GM18873 (cell line): ENCODE results near the gene GALNT13.

Experiments used
- ATAC-seq: cut with Tn5 transposase; IDR thresholded peaks from one replicate; pipeline ENCODE4 v1.9.1; 2021; ENCODE audit warnings: mild to moderate bottlenecking, moderate library complexity, moderate number of reproducible peaks; ENCODE audit not compliant: unreplicated experiment, low FRiP score

The GALNT13 gene

GRCh38 chr2:154097833-154098398, 226.2 kb downstream of the GALNT13 start:
- ATAC-seq, result no peak

DNA sequence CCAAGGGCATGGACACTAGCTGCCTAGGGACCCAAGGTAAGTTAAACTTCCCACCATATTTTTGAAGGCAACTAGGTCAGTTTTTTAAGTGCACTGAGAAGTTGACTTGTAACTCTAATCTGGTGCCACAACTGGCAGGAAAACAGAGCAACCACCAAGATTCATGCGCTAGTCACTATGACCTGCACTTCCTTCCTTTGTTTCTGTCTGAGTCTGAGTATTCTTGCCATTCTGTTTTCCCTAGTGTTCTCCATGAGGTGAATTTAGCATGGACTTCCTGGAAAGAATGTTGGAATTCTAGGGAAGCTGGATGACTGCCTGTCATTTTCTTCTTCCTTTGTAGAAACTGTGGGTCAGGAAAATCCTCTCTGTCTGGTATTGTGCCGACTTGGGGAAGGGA, 249.0 kb downstream of the GALNT13 start:
- ATAC-seq, result no peak

DNA sequence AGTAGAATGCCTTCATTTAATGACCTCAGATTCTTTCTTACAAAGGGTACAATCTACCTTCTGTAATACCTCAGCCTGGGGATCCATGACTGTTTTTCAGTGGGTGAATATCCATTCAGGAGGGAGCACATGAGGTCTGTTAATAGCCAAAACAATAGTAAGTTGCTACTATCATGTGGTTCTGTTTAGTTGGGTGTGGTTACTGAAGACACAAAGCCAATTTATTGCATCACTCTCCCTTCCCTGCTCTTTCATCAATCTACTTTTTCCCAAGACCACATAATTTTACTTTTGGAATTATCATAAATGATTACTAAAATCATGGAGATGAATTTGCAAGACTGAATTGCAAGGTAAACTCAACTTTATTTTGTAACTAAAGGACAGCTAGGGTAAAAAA, 254.2 kb downstream of the GALNT13 start:
- ATAC-seq, result no peak

GRCh38 chr2:154130821-154131220, 259.1 kb downstream of the GALNT13 start:
- ATAC-seq, result no peak

- no peak for ATAC-seq
Observed at GRCh38 chr2:154132827-154133226, 261.1 kb downstream of the GALNT13 start.

DNA sequence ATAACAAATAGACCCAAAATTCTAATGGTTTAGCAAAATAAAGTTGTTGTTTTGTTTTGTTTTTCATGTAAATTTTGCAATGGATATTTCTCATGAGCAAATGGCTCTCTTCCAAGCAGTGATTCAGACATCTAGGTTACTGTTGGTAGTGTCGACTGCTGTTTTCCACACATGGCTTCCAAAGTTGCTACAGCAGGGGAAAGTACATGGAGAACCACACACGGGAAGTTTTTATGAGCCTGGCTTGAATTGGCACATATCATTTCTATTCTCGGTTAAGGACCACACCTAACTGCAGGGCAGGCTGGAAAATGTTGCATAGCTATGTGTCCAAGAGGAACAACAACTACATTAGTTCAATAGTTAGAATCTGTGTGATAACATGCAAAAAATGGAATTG, 262.1 kb downstream of the GALNT13 start:
- no peak for ATAC-seq

DNA sequence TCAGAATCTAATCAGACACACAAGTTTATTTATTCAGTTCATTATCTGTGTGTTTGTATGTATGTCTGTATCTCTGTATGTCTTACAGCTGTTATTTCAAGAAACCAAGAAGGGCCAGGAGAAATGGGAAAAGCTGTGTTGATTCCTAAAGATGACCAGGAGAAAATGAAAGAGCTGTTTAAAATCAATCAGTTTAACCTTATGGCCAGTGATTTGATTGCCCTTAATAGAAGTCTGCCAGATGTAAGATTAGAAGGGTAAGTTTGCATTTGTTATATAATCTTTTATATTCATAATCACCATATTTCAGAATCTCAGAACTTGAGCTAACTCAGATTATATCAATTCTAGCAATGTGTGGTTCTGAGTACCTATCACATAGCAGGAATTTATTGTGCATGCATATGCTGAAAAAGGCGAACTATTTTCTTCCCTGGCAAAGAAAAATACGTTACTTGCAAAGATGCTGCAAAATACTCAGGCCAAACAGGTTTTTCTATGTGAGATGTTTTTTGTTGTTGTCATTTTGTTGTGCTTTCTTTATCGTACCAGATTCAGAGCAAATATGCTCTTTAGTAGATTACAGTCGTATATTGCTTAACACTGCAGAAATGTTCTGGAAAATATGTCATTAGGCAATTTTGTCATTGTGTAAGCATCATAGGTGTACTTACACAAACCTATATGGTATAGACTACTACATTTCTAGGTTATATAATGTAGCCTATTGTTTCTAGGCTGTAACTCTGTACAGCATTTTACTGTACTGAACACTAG, 268.7 kb downstream of the GALNT13 start:
- no peak for ATAC-seq

DNA sequence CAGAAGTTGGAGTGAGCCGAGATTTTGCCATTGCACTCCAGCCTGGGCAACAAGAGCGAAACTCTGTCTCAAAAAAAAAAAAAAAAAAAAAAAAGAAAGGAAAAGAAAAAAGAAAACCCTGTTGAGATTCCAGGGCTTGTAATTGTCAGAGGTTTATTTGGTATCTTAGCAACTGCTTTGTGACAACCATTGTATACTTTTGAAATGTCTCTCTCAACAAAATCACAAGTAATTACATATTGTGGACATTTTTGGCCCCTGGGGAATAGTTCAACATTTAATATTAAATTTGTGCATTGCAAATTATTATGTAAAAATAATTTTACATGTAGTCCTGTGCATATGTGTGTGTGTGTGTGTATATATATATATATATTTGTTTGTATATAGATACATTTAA, 270.8 kb downstream of the GALNT13 start:
- ATAC-seq, result no peak

GRCh38 chr2:154143105-154143504, 271.4 kb downstream of the GALNT13 start:
- ATAC-seq, result no peak

DNA sequence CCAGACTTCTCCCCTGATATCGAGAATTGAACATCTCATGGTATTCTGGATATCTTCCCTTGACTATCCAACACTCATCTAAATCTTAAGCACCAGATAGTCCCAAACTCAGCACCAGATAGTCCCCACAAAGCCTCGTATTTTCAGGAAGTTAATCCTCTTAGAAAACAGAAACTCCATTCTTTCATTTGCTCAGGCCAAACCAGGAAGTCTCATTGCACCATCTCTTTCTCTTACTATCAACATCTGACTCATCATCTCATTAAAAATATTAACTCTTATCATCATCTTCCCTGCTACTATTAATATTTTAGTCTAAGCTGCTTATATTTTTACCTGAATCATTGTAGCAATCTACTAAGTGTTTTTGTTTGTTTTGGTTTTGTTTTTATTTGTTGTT, 286.4 kb downstream of the GALNT13 start:
- ATAC-seq, result no peak

GRCh38 chr2:154161286-154161685, 289.6 kb downstream of the GALNT13 start:
- no peak for ATAC-seq

GRCh38 chr2:154170400-154170799, 298.7 kb downstream of the GALNT13 start:
- no peak for ATAC-seq

- no peak for ATAC-seq
Observed at GRCh38 chr2:154173164-154173563, 301.4 kb downstream of the GALNT13 start.

- ATAC-seq, result no peak
Observed at GRCh38 chr2:154173919-154174318, 302.2 kb downstream of the GALNT13 start.

GRCh38 chr2:154182008-154182407, 310.3 kb downstream of the GALNT13 start:
- no peak for ATAC-seq

DNA sequence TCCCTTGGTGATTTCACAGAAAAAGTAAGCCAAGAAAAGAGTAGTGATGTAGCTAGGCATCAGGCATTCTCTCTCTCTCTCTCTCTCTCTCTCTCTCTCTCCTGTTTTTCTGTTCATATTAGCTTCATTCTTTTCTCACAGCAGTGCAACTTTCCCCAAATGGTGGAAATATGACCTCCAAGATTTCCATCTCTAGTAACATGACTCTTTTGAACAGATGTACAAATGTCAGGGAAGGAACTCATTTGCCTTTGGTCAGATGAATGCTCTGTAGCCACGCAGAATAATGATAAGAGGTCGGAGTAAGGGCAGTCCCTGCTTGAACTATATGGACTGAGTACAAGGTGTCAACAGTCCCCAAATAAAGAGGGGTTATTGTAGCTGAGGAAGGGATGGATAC, 316.2 kb downstream of the GALNT13 start:
- ATAC-seq, result no peak

- no peak for ATAC-seq
Observed at GRCh38 chr2:154189953-154190352, 318.2 kb downstream of the GALNT13 start.

DNA sequence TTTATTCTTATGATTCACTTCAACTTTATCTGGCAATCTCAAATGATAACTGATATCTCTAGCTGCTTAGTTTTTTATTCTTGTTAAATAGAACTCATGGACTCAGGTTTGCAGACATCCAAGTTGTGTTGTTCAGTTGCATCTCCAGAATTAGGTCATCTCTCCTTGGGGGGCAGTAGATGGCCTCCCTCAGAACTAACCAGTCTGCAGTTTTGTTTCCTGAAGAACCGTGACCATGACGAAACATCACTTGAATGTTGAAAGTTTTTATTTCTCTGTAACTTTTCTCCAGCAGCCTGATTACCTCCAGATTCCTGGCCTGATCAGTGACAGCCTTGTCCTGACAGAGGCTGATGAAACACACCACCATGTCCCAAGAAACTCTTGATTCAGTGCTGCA, 321.5 kb downstream of the GALNT13 start:
- ATAC-seq, result no peak

GRCh38 chr2:154194909-154195643, 323.4 kb downstream of the GALNT13 start:
- ATAC-seq, result no peak

DNA sequence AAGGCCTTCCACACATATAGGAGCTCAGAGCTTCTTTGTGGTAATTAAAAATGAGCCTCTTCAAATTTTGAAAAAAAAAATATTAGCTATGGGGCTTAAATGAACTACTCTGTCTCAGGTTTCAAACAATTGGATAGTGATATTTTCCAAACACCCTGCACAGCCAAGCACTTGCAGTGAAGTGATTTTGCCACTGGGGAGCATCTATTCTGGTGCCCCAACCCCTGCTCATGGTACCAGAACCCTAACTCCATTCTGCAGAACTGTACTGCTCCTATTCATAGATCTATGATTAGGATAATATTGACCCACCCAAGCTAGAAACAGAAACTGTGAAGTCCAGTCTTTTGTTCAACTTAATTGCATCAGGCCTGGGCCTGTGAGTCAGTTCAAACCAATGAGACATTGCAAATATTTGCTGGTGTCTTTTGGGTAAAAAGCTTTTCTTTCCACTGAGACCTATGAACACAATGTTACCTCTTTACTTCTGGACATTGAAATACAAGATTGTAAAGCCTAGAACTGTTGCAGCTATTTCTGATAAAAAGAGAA, 324.0 kb downstream of the GALNT13 start:
- no peak for ATAC-seq

DNA sequence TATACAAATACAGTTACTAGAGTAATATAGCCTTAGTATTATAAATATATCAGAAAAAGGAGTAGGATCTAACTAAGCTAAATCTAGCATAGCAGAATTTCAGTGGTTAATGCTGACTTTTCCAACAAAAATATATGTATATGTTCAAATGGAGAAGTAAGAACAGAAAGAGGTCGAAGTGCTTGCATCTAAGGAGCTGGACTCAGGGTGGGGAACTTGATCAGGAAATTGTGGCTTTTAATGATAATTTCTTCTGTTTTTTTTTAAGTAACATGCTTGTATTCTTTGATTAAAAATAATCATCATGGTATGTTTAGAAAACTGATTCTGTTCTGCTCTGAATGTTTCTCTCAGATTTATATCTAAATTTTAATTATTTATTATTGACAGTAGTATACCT, 327.1 kb downstream of the GALNT13 start:
- no peak for ATAC-seq
